K562 (cell line): ENCODE measurements around the gene FAM241B. TPM values are rescaled to one million over a fixed set of nuclear protein-coding genes. Genes with fewer than 3 reads are reported as not detected.

Experiments
- CAMTA2 ChIP-seq: fragments of 250-450 bp; sonication (Bioruptor Pico); conservative IDR thresholded peaks from 2 replicates; pipeline ENCODE4 v1.5.1; 2022
- DACH1 ChIP-seq: fragments of 450-650 bp; IDR thresholded peaks from 2 replicates; pipeline ENCODE4 v1.6.1; 2018; ENCODE audit not compliant: partially characterized antibody
- FOXK1 ChIP-seq: sonication (generic); formaldehyde crosslinking; IDR thresholded peaks from 2 replicates; pipeline ENCODE4 v1.8.0; 2022; ENCODE audit warnings: missing genetic modification reagents, mild to moderate bottlenecking, borderline replicate concordance
- MAZ ChIP-seq, 2 experiments: fragments of 450-650 bp in 1 of 2; sonication (generic) in 1 of 2; formaldehyde crosslinking; IDR thresholded peaks in 1 of 2; conservative IDR thresholded peaks in 1 of 2; 2 replicates each; pipeline versions ENCODE4 v1.4.0 to v1.5.0; 2020; ENCODE audit warnings: mild to moderate bottlenecking in 1 of 2, missing genetic modification reagents in 1 of 2
- NR2C2 ChIP-seq, 2 experiments: fragments of 200-800 bp in 1 of 2; sonication (Bioruptor generic) in 1 of 2; sonication (generic) in 1 of 2; formaldehyde crosslinking in 1 of 2; IDR thresholded peaks; 2 replicates each; pipeline versions ENCODE4 v1.6.1 to v1.8.0; 2016 to 2022; ENCODE audit warnings: mild to moderate bottlenecking in 1 of 2, missing compliant biosample characterization in 1 of 2, missing genetic modification characterization in 1 of 2, missing genetic modification reagents in 1 of 2
- RAD51 ChIP-seq: fragments of 450-650 bp; IDR thresholded peaks from 2 replicates; pipeline ENCODE4 v1.7.1; 2016; ENCODE audit warnings: low read depth, mild to moderate bottlenecking, borderline replicate concordance
- RB1 ChIP-seq: fragments of 450-650 bp; IDR thresholded peaks from 2 replicates; pipeline ENCODE4 v1.6.1; 2017; ENCODE audit warnings: low read depth, mild to moderate bottlenecking
- RBFOX2 ChIP-seq: fragments of 200-400 bp; formaldehyde crosslinking; IDR thresholded peaks from 2 replicates; pipeline ENCODE4 v1.6.1; 2017; ENCODE audit warnings: low read depth, mild to moderate bottlenecking, low read length, moderate library complexity
- TCF3 ChIP-seq: sonication (generic); formaldehyde crosslinking; IDR thresholded peaks from 2 replicates; pipeline ENCODE4 v1.4.0; 2020; ENCODE audit warnings: mild to moderate bottlenecking, missing genetic modification reagents
- ZNF324 ChIP-seq: fragments of 250-450 bp; sonication (Bioruptor Pico); IDR thresholded peaks from 2 replicates; pipeline ENCODE4 v1.4.0; 2020; ENCODE audit warnings: mild to moderate bottlenecking
- ZNF584 ChIP-seq: fragments of 200-800 bp; sonication (Bioruptor generic); IDR thresholded peaks from 2 replicates; pipeline ENCODE4 v1.6.1; 2016; ENCODE audit warnings: low read depth, mild to moderate bottlenecking, missing genetic modification characterization, missing compliant biosample characterization
- ZSCAN29 ChIP-seq: fragments of 450-650 bp; IDR thresholded peaks from 2 replicates; pipeline ENCODE4 v1.6.1; 2017
- polyA plus RNA-seq, 8 experiments: library from polyadenylated mRNA; depleted of rRNA in 4 of 8; stranded (reverse) in 5 of 8; unstranded in 3 of 8; fragments of >200 nt; fragmentation: Nextera tagmentation in 2 of 8; fragmentation: Illumina TruSeq in 1 of 8; extraction: Ambion mirVana in 2 of 8; extraction: Trizol in 1 of 8; gene quantifications; 2 replicates each; pipeline versions ENCODE4 v1.2.1 to v1.2.3, GENCODE V29; 2011 to 2014; ENCODE audit warnings: inconsistent platforms in 1 of 8, missing spikeins in 1 of 8
- total RNA-seq, 7 experiments: library from RNA; depleted of rRNA in 6 of 7; stranded (reverse); fragments of >200 nt in 6 of 7; fragmentation: Illumina TruSeq in 2 of 7; extraction: Trizol in 2 of 7; gene quantifications; 2 replicates each; pipeline versions ENCODE4 v1.2.1 to v1.2.3, GENCODE V29; 2011 to 2021; ENCODE audit warnings: low replicate concordance in 1 of 7
- TF ChIP-seq, protein P1 (sequence below): sonication (generic); formaldehyde crosslinking; IDR thresholded peaks from 2 replicates; pipeline ENCODE4 v1.8.0; 2022; ENCODE audit warnings: mild to moderate bottlenecking, missing genetic modification reagents
- TF ChIP-seq, protein P2 (sequence below), 3 experiments: IDR thresholded peaks in 2 of 3; conservative IDR thresholded peaks in 1 of 3; 2 replicates each; pipeline ENCODE4 v1.5.1; 2011 to 2012; ENCODE audit warnings: low read length in 3 of 3, mild to moderate bottlenecking in 3 of 3, control low read depth in 2 of 3, improper control_type of control experiment in 1 of 3, inconsistent platforms in 1 of 3, low read depth in 1 of 3, mixed read lengths in 1 of 3, moderate library complexity in 1 of 3; ENCODE audit not compliant: insufficient read depth in 2 of 3
- TF ChIP-seq, protein P3 (sequence below), 2 experiments: fragments of 450-650 bp; IDR thresholded peaks; 2 replicates each; pipeline ENCODE4 v1.6.1; 2016; ENCODE audit warnings: mild to moderate bottlenecking in 2 of 2, borderline replicate concordance in 1 of 2, low read depth in 1 of 2, moderate library complexity in 1 of 2

Gene FAM241B
- total and polyA plus RNA-seq, 9 of the 15 experiments (the other 6 are each of a cell fraction or from before 2014, with no cell fraction given) = 1.9 to 11.1 (median 3.0) TPM

DNA sequence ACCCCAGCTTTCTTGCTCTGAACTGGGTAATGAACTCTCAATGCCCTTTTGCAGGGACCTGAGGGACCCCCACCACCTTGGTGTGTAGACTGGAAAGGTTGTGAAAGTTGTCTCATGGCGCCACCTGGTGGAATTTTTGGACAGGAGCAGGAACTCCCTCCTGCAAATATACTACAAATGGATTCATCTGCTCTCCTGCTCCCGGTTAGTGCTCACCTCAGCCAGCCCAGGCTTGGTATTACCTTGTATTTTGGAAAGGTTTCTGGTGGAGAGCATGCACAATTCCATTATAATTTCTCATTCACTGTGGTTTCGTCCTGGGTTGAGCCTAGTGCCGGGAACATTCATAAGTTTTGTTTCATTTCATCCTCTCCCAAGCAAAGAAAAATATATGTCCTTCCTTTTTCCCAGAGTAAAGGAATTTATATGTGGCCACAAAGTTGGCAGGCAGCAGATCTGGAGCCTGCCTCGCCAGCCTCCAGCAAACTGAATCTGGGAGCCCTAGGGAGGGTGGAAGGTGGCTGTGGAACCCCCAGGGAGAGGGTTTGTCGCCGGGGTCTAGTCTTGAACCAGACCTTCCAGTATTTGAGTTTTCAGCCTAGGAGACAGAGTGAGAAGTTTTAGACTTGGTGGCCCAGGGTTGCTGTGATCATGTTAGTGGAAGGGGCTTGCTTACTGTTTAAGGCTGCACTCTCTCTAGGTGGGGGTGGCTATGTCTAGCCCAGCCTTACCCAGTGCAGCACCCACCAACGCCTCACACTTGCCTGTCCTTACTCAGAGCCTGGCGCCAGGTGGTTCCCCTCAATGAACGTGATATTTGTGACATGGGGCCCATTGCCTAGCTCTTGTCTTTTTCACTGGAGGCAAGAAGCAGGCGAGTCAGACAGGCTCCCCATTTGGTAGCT lies 9.5 kb downstream of the FAM241B start (continued):
- 0 out of 2 replicates have a peak, but pooled peaks have one; percentile 36 for TF ChIP-seq RB1
- TF ChIP-seq MAZ (CRISPR knock-in tag; conservative IDR thresholded peaks at IDR 0.05 in 1 of 2, IDR thresholded peaks at IDR 0.05 in 1 of 2) = peak in 1 of 2 experiments; percentile 49; a peak in 2 of 4 replicates
- no peak for TF ChIP-seq NR2C2 (CRISPR knock-in tag; IDR thresholded peaks at IDR 0.05)
- no peak for TF ChIP-seq NR2C2 (tag; IDR thresholded peaks at IDR 0.05)
- no peak for TF ChIP-seq ZSCAN29
- no peak for TF ChIP-seq ZNF324 (CRISPR knock-in tag)
- no peak for TF ChIP-seq FOXK1 (CRISPR knock-in tag)
- no peak for TF ChIP-seq TCF3
- TF ChIP-seq RAD51 = no peak
- TF ChIP-seq, protein P1, sequence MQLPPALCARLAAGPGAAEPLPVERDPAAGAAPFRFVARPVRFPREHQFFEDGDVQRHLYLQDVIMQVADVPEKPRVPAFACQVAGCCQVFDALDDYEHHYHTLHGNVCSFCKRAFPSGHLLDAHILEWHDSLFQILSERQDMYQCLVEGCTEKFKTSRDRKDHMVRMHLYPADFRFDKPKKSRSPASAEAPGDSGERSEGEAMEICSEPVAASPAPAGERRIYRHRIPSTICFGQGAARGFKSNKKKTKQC = no peak
- TF ChIP-seq ZNF584 (CRISPR knock-in tag) = no peak
- TF ChIP-seq, protein P2, sequence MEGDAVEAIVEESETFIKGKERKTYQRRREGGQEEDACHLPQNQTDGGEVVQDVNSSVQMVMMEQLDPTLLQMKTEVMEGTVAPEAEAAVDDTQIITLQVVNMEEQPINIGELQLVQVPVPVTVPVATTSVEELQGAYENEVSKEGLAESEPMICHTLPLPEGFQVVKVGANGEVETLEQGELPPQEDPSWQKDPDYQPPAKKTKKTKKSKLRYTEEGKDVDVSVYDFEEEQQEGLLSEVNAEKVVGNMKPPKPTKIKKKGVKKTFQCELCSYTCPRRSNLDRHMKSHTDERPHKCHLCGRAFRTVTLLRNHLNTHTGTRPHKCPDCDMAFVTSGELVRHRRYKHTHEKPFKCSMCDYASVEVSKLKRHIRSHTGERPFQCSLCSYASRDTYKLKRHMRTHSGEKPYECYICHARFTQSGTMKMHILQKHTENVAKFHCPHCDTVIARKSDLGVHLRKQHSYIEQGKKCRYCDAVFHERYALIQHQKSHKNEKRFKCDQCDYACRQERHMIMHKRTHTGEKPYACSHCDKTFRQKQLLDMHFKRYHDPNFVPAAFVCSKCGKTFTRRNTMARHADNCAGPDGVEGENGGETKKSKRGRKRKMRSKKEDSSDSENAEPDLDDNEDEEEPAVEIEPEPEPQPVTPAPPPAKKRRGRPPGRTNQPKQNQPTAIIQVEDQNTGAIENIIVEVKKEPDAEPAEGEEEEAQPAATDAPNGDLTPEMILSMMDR (IDR thresholded peaks at IDR 0.05 in 2 of 3, conservative IDR thresholded peaks at IDR 0.05 in 1 of 3; ENCODE audit: insufficient read depth in 2 of 3, low read depth in 1 of 3, low read length in 3 of 3) = peak; percentile 88 to 95 (median 94)
- no peak for TF ChIP-seq DACH1
- TF ChIP-seq RBFOX2 = no peak
- TF ChIP-seq CAMTA2 = no peak
- TF ChIP-seq, protein P3, sequence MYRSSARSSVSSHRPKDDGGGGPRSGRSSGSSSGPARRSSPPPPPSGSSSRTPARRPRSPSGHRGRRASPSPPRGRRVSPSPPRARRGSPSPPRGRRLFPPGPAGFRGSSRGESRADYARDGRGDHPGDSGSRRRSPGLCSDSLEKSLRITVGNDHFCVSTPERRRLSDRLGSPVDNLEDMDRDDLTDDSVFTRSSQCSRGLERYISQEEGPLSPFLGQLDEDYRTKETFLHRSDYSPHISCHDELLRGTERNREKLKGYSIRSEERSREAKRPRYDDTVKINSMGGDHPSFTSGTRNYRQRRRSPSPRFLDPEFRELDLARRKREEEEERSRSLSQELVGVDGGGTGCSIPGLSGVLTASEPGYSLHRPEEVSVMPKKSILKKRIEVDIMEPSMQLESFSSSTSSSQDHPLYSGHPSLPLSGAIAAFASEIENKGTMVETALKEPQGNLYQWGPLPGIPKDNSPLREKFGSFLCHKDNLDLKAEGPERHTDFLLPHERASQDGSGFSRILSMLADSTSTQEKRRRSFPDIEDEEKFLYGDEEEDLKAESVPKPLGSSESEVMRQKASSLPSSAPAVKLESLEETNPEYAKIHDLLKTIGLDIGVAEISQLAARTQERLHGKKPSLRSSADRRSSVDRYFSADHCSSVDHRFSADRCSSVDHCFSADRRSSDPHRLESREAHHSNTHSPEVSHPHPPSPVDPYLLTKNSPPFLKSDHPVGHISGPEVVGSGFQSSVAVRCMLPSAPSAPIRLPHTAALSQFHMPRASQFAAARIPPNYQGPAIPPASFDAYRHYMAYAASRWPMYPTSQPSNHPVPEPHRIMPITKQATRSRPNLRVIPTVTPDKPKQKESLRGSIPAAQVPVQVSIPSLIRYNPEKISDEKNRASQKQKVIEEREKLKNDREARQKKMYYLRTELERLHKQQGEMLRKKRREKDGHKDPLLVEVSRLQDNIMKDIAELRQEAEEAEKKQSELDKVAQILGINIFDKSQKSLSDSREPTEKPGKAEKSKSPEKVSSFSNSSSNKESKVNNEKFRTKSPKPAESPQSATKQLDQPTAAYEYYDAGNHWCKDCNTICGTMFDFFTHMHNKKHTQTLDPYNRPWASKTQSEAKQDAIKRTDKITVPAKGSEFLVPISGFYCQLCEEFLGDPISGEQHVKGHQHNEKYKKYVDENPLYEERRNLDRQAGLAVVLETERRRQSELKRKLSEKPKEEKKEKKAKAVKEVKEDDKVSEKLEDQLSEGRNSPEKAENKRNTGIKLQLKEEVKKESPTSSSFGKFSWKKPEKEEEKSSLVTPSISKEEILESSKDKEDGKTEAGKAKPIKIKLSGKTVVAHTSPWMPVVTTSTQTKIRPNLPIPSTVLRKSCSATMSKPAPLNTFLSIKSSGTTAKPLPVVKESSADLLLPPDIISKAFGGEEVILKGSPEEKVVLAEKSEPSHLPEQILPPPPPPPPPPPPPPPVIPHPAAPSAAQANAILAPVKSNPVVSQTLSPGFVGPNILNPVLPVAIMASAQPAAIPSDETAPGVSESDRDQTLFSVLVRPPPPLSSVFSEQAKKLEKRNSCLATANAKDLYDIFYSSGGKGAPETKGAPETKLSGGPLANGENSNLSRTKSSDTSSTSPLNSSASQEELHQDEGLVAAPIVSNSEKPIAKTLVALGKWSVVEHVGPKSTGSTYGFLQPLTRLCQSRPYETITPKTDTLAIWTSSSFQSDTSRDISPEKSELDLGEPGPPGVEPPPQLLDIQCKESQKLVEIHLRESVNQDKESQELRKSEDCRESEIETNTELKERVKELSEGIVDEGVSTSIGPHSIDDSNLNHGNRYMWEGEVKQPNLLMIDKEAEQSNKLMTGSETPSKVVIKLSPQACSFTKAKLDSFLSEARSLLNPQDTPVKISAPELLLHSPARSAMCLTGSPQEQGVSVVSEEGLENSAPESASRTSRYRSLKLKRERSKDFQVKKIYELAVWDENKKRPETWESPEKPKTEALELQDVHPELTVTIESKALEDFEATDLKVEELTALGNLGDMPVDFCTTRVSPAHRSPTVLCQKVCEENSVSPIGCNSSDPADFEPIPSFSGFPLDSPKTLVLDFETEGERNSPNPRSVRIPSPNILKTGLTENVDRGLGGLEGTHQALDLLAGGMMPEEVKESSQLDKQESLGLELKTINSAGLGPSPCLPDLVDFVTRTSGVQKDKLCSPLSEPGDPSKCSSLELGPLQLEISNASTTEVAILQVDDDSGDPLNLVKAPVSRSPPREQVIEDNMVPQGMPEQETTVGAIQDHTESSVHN (IDR thresholded peaks at IDR 0.05; ENCODE audit: borderline replicate concordance in 1 of 2, low read depth in 1 of 2) = no peak
